Uterus (tissue), 2 donors: ENCODE data around the gene JAK1.

Experiments used
- CTCF ChIP-seq, 4 experiments: fragments of 200-600 bp in 2 of 4; fragments of 450-650 bp in 2 of 4; sonication (generic) in 2 of 4; IDR thresholded peaks; one replicate each; pipeline ENCODE4 v1.5.1; 2016 to 2019; ENCODE audit warnings: antibody characterized with exemption in 4 of 4, mild to moderate bottlenecking in 2 of 4, moderate library complexity in 1 of 4
- POLR2A ChIP-seq, 2 donors: fragments of 450-650 bp; IDR thresholded peaks; one replicate each; pipeline ENCODE4 v1.6.1; 2016; ENCODE audit warnings: antibody characterized with exemption in 2 of 2, mild to moderate bottlenecking in 1 of 2, moderate library complexity in 1 of 2

- TF ChIP-seq CTCF (IDR thresholded peaks at IDR 0.05) (no peak), POLR2A (IDR thresholded peaks at IDR 0.05) (no peak)
Observed at GRCh38 chr1:64929221-64929620, 37.1 kb downstream of the JAK1 start.
